Stimulated activated CD8-positive, alpha-beta memory T cell treated with anti-CD3 and anti-CD28 coated beads, Interleukin-4, amount 100 ng/mL, for 4 hours (primary cell): Measurements from ENCODE around the gene USF3.

Source experiments
- DNase-seq, 2 donors: peaks; one replicate each; pipeline ENCODE4 v3.0.0-alpha.2; 2020; ENCODE audit warnings: low read depth in 2 of 2, low spot score in 1 of 2

The USF3 gene, protein sequence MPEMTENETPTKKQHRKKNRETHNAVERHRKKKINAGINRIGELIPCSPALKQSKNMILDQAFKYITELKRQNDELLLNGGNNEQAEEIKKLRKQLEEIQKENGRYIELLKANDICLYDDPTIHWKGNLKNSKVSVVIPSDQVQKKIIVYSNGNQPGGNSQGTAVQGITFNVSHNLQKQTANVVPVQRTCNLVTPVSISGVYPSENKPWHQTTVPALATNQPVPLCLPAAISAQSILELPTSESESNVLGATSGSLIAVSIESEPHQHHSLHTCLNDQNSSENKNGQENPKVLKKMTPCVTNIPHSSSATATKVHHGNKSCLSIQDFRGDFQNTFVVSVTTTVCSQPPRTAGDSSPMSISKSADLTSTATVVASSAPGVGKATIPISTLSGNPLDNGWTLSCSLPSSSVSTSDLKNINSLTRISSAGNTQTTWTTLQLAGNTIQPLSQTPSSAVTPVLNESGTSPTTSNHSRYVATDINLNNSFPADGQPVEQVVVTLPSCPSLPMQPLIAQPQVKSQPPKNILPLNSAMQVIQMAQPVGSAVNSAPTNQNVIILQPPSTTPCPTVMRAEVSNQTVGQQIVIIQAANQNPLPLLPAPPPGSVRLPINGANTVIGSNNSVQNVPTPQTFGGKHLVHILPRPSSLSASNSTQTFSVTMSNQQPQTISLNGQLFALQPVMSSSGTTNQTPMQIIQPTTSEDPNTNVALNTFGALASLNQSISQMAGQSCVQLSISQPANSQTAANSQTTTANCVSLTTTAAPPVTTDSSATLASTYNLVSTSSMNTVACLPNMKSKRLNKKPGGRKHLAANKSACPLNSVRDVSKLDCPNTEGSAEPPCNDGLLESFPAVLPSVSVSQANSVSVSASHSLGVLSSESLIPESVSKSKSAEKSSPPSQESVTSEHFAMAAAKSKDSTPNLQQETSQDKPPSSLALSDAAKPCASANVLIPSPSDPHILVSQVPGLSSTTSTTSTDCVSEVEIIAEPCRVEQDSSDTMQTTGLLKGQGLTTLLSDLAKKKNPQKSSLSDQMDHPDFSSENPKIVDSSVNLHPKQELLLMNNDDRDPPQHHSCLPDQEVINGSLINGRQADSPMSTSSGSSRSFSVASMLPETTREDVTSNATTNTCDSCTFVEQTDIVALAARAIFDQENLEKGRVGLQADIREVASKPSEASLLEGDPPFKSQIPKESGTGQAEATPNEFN (N-terminal part only)

DNA sequence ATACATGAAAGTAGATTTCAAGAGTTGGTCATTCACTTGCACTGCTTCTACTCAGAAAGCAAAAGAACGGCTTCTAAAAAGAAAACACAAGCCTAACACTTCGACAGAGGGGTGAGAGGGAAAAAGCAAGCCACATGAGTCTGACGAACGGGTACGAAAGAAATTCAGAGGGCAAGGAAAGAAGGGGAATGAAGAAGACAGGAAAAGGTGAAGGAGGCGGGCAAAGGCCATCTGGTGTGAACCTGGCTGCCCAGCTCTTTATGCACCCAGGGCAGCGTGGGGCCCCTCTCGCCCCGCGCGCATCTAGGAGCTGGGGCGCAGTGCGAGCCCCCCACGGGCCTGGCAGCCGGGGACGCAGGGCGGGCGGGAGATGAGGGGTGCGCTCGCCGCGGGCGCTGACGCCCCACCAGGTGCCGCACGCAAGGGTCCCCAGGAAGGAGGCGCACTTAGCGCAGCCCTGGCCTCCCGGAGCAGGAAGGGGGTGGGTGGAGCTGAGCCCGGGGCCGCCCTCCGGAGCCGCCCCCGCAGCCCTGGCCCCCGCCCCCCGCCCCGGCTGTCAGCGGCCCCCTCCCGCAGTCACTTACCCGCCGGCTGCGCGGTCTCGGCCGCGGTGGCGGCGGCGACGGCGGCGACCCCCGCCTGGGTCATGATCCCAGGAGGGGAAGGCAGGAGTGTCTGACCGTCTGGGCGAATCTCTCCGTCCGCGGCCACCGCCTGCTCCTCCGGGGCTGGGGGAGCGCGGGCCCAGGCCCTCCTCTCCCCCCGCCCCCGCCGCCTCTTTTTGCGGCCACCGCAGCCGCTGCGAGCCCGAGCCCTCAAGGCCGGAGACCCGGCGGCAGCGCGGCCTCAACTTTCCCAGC, at the start of gene USF3:
TSS of gene USF3 (minus strand) at position 857 of the 860 bp plus-strand sequence. CDS start 21,764 bp downstream, outside the sequence.
- DNase-seq = peak; percentile 59 to 72

DNA sequence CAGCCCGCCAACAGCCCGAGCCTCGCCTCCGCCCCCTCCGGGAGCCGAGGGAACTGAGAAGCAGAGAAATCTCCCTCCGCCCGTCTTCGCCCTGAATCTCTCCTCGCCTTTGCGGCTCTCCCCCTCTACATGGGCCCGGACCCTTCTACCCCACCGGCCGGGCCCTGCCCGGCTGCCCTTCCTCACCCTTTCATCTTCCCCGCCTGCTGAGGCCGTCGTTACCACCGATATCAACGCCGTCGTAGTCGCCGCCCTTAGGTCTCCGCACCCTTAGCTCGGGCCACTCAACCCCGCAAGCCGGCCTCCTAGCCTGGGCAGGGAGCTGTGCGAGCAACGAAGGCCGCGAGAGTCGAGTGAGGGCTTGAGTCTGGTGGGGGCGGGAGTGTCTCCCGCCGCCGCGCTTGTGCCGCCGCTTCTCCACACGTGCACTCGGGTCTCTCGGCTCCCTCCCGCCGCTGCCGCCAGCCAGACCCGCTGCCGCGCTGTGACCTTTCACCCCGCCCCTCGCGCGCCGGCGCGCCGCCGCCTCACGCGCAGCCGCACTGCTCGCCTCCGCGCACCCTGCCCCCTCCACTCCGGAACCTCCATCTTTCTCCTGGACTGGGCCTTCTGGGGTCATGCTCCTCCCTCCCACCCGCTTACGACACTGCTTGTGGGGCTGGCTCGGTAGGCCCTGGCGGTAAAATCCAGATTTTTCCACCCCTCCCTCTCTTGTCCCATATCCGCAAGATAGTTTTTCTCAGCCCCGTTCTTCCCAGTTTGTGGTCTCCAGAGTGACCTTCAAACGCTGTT, 49.5 kb upstream of the USF3 start, which contains the start of gene NAA50:
TSS of gene NAA50 (minus strand) at position 494 of the 792 bp plus-strand sequence. CDS start at position 194, 300 bp downstream.
- DNase-seq = peak; percentile 82 to 89

DNA sequence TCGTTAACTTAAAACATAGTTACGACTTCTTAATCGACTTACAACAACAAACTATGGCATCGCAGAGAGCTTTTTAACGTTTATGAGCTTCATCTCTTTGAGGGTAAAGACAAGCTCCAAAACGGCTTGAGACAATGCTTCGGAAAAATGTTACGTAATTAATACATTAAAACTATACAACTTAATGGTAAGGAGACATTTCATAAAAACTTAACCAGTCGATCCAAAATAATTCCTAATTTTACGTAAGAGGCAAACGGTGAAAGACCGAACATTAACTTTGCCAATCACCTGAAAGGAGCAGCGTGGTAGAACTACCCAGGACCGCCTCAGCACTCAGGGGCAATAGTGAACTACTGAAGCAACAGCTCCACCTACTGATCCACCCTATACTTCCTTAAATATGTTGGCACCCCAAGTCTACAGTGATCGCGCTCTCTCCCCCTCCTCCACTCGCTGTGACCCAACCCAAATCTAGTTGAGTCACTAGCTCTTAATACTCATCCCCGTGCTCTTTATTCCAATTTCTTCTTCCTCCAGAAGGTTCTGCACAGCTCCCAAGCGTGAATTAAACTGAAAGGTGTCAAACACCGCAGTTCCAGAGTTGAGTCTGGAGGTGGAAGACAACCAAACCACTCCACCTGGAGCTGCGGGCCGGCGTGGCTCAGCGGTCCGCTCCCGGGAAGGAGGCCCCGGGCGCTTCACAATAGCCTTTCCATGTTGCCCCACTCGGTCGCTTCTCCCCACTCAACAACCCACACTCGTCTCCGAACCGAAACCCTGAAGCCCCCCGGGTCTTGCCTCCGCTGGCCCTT, 48.7 kb upstream of the USF3 start:
- peak; percentile 56 to 65 for DNase-seq

DNA sequence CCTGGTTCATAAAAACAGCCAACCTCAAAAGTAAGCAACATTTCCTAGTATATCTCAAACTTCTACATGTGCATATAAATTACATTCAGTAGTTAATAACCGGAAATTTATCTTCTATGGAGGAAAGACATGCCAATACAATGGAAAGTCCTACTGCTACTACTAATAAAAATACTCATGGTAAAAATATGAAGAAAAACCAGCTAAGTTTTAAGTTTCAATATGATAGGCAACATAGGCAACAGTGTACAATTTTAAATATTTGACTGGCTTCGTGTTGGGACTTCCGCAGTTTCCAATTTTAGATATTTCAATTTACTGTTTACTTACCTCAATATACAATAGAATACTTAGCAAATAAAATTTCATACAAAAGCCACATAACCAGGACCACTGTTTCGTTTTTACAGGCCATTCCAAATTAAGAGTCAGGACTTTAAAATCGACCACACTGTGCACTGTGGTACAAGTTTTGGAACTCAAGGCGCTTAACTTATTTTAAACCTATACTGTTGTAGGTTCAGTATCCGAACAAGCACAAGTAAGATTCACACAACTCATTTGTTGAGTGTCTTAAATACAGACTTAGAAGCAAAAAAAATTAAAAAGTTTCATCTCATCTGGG, 46.7 kb upstream of the USF3 start:
- DNase-seq = no peak

DNA sequence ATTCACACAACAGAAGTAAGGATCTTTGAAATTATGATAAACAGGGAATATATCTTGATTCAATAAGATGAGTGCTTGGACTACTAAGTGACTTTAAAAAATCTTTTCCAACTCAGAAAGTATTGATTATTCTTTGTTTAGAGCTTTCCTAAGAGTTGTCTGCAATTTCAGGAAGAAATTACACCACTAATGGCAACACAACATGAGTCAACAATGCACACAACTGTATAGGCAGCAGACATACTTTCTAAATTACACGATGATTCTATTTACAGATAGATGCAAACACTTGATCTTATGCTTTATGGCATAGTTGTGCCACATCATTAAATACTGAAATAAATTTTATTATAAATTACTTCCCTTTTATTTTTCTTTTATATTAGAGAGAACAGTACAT, 45.2 kb upstream of the USF3 start:
- DNase-seq = no peak

DNA sequence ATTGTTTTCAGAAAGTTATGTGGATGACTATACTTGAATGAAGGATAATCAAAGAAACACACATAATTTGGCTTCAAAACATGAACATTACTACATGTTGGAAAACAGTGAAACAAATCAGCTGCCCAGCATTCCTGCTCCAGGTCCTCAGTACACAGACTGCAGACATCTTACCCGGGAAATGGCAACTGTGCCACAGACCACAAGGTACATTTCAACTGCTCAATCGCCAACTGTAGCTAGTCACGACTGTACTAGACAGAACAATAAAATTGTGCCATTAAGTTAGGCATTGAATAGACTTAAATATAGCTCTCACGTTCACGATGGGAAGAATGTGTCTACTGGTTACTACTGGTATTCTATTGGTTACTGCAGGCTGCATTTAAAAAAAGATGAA, 44.6 kb upstream of the USF3 start:
- no peak for DNase-seq

DNA sequence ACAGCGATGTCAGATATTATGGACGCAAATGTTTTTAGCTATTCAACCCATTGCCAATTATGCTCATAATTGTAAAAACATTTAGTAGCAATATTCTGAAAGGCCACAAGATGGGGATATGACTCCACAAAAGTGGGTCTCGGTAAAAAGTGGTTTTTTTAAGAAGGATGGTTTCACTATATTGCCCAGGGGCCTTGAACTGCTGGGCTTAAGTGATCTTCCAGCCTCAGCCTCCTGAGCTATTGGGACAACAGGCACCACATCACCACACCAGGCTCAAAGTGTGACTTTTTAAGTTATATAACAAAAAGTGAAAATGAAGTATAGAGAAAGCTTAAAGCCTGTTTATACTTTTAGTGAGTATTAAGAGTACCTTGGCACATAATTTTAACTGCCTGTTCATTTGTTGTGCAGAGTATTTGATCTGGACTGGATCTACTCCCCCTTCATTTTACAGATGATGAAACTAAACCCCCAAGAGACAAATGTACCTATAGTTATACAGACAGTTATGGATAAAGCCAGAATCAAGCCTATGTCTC, 40.2 kb upstream of the USF3 start:
- no peak for DNase-seq

DNA sequence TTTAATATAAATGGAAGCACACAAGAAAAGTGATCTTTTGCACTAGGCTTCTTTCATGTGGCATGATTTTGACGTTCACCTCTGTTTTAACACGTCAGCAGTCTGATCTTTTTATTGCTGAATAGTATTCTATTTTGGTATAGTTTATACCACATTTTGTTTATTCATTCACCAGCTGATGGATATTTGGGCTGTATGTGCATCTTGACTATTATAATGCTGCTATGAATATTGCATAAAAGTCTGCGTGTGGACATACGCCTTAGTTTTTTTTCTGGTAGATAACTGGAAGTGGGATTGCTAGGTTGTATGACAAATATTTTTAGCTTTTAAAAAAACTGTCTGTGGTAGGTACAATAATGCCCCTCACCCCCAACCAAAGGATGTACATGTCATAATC, 35.3 kb upstream of the USF3 start:
- DNase-seq = no peak

DNA sequence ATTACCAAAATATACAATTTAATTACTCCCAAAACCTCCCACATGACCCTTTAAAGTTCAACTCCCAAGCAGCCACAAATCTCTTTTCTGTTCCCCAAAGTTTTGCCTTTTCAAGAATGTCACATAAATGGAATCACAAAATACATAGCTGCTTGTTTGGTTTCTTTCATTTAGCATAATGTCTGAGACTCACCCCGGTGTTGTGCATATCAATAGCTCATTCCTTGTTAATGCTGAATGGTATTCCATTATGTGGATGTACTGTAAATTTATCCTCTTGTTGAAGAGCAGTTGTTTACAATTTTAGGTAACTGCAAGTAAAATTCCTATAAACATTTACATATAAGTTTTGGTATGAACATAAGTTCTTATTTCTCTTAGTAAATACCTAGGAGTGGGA, 34.1 kb upstream of the USF3 start:
- no peak for DNase-seq

DNA sequence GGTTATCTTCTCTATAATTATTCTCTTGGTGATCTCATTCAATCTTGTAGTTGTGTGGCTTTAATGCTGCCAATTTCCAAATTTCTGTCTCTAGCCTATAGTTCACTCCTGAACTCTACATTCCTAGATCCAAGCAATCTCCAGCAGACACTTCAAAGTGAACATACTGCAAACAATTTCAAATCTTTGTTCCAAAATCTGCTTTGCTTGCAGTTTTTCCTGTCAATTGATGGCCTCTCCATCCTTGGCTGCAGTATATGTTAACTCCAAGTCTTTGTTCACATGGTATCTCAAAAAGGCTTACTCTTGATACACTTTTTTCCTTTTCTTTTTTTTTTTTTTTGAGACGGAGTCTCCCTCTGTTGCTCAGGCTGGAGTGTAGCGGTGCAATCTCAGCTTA, 32.2 kb upstream of the USF3 start:
- DNase-seq = no peak

DNA sequence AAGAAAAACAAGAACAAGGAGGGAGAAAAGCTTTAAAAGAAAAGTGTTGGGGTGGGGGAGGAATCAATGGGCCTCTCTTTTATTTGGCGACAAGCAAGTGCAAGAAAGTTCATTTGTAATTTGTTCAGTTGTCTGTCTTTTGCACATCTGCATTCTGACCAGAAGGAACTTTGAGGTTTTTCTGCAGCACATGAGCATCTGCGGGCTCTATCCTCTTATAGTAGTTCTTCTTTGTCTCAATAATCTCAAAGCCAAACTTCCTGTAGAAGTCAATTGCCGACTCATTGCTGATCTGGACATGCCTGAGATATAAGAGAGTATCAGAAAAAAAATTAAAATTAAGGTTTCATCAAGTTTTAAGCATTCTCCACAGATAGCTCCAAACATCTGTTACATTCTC, 25.2 kb upstream of the USF3 start:
- DNase-seq = no peak

DNA sequence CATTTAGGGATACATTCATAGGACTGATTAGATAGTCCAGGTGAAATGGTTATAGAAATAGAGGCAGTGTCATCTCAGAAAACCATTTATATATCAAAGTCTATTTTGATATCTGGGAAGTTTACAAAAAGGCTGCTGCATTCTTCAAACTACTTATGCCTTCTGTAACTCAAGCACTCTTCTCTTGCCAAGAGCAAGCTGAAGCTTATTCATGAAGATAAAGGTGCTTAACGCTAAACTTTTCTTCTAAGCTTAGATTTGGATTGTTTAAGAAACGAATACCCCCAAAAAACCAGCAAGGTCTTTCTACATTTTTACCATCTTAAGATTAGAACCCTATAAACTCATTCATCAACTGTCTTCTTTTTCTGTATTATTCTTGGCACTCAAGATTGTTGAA, 23.3 kb upstream of the USF3 start:
- no peak for DNase-seq

DNA sequence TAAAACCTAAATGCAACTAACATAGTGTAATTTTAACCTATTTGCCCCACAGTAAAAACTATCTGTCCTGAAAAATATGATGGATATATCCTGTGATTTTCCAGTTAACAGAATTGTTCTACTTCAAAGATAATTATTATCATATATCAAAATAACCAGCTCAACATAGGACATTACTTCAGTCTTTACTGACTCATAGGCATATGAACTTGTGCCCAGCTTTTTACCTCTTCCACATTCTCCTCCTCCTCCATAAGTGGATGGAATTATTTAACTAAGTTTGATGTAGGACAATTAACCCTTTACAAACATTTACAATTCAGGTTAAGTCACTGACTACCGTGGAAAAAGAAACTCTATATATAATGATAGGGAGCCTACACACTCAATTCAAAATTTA, 22.9 kb upstream of the USF3 start:
- no peak for DNase-seq

DNA sequence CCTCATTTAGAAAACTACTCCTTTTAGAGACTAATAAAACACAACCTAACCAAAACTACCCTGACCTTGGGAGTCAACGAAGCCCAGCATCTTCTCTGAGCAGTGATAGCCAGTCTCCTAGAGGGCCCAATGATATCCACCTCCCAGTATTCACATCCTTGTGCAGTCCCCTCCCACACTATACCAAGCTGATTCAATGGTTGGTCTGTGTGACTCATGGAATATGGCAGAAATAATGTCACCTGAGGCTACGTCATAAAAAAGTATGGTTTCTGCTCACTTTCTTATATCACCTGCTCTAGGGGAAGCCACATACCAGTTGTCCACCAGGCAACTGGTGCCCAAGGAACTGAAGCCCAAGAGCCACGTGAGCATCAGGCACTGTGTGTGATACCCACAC, 21.4 kb upstream of the USF3 start:
- DNase-seq = no peak

DNA sequence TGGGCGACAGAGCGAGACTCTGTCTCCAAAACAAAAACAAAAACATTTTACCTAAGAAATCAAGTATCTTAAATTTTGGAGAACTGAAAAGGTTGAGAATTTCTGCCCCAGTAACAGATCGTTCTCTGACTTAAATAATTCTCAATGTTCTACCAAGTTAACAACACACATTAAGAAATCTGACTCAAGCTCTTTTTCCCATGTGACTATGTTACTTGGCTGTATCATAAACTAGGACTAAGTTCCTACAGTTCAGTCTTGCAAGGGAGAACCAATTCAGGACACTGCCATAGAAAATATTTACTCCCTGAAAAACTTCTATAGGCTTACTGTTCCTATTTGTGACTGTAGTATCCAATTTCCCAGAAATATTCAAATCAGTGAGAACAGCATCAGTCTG, 20.9 kb upstream of the USF3 start:
- no peak for DNase-seq

DNA sequence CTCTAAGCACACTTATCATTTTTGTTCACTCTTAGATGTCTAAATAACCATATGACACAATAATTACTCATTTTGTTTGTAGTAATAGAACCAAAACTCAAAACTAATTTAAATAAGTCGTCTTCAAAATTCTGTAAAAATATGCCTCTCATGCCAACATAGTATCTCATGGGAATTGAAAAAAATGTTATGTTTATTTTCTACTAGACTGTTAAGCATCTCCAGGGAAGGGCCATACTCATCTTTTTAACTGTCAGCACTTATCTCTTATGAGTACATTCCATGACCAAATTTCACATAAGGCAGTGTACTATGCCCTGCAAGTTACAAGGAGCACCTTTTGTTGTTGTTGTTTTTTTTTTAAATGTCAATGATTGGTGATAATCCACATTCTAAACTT, 18.3 kb upstream of the USF3 start:
- DNase-seq = no peak

DNA sequence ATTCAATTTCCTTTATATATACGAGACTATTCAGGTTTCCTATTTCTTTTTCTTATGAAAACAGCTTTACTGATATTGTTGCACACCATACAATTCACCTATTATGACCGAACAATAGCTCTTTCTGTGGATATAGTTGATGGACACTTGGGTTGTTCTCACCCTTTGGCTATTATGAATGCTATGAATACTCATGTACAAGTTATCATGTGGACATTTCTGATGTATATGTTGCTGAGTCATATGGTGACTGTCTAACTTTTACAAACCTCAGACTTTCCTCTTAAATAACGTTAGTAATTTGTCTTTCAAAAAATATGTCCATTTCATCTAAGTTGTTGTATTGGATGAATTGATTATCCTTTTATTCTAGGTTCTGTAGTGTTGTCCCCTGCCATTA, 15.7 kb upstream of the USF3 start:
- no peak for DNase-seq

DNA sequence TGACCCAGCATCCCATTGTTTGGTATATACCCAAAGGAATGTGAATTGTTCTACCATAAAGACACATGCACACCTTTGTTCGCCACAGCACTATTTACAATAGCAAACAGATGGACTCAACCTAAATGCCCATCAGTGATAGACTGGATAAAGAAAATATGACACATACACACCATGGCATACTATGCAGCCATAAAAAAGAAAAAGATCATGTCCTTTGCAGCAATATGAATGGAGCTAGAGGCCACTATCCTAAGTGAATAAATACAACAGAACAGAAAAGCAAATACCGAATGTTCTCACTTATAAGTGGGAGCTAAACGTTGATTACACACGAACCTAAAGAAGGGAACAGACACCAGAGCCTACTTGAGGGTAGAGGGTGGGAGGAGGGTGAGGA, 11.4 kb upstream of the USF3 start:
- no peak for DNase-seq
